HEK293 (cell line): Measurements from ENCODE around the gene COL9A3.

Experiments
- HOXC10 ChIP-seq: sonication (generic); formaldehyde crosslinking; IDR thresholded peaks from 2 replicates; pipeline ENCODE4 v1.8.1; 2023; ENCODE audit warnings: mild to moderate bottlenecking, missing genetic modification reagents
- KLF1 ChIP-seq: fragments of 450-650 bp; formaldehyde crosslinking; IDR thresholded peaks from 2 replicates; pipeline ENCODE4 v1.5.1; 2016; ENCODE audit warnings: missing biosample characterization, missing genetic modification characterization
- REPIN1 ChIP-seq: fragments of 450-650 bp; formaldehyde crosslinking; IDR thresholded peaks from 2 replicates; pipeline ENCODE4 v1.5.1; 2017; ENCODE audit warnings: missing biosample characterization, missing genetic modification characterization, low read depth
- SP3 ChIP-seq: fragments of 450-650 bp; formaldehyde crosslinking; IDR thresholded peaks from 2 replicates; pipeline ENCODE4 v1.5.1; 2016; ENCODE audit warnings: missing biosample characterization, missing genetic modification characterization
- ZBTB8A ChIP-seq: fragments of 450-650 bp; formaldehyde crosslinking; IDR thresholded peaks from 2 replicates; pipeline ENCODE4 v1.5.1; 2016; ENCODE audit warnings: missing biosample characterization, missing genetic modification characterization
- ZIC2 ChIP-seq: fragments of 450-650 bp; formaldehyde crosslinking; IDR thresholded peaks from 2 replicates; pipeline ENCODE4 v1.5.1; 2016; ENCODE audit warnings: missing biosample characterization, missing genetic modification characterization
- ZNF140 ChIP-seq: fragments of 450-650 bp; formaldehyde crosslinking; IDR thresholded peaks from 2 replicates; pipeline ENCODE4 v1.5.1; 2016; ENCODE audit warnings: missing biosample characterization, missing genetic modification characterization
- ZNF223 ChIP-seq: fragments of 450-650 bp; formaldehyde crosslinking; IDR thresholded peaks from 2 replicates; pipeline ENCODE4 v1.5.1; 2016; ENCODE audit warnings: missing biosample characterization, missing genetic modification characterization
- ZNF248 ChIP-seq: fragments of 450-650 bp; formaldehyde crosslinking; IDR thresholded peaks from 2 replicates; pipeline ENCODE4 v1.5.1; 2017; ENCODE audit warnings: missing biosample characterization, missing genetic modification characterization
- ZNF416 ChIP-seq: fragments of 450-650 bp; formaldehyde crosslinking; IDR thresholded peaks from 2 replicates; pipeline ENCODE4 v1.5.1; 2016; ENCODE audit warnings: missing biosample characterization, missing genetic modification characterization
- ZNF530 ChIP-seq: fragments of 450-650 bp; formaldehyde crosslinking; IDR thresholded peaks from 2 replicates; pipeline ENCODE4 v1.5.1; 2016; ENCODE audit warnings: low read depth, missing biosample characterization, missing genetic modification characterization
- ZNF544 ChIP-seq: fragments of 450-650 bp; formaldehyde crosslinking; IDR thresholded peaks from 2 replicates; pipeline ENCODE4 v1.5.0; 2017; ENCODE audit warnings: missing biosample characterization, missing genetic modification characterization
- ZNF624 ChIP-seq: fragments of 450-650 bp; formaldehyde crosslinking; IDR thresholded peaks from 2 replicates; pipeline ENCODE4 v1.5.1; 2017; ENCODE audit warnings: missing biosample characterization, missing genetic modification characterization
- ZNF654 ChIP-seq: fragments of 450-650 bp; formaldehyde crosslinking; IDR thresholded peaks from 2 replicates; pipeline ENCODE4 v1.5.1; 2016; ENCODE audit warnings: low read depth, missing biosample characterization, missing genetic modification characterization
- ZNF76 ChIP-seq: fragments of 450-650 bp; formaldehyde crosslinking; IDR thresholded peaks from 2 replicates; pipeline ENCODE4; 2016; ENCODE audit warnings: low read depth, missing biosample characterization, missing genetic modification characterization, borderline replicate concordance
- ZNF777 ChIP-seq: fragments of 450-650 bp; formaldehyde crosslinking; IDR thresholded peaks from 2 replicates; pipeline ENCODE4 v1.5.1; 2017; ENCODE audit warnings: missing biosample characterization, missing genetic modification characterization, borderline replicate concordance
- ZXDB ChIP-seq: fragments of 450-650 bp; formaldehyde crosslinking; IDR thresholded peaks from 2 replicates; pipeline ENCODE4 v1.5.1; 2016; ENCODE audit warnings: missing biosample characterization, missing genetic modification characterization
- TF ChIP-seq, protein P1 (sequence below): fragments of 450-650 bp; formaldehyde crosslinking; IDR thresholded peaks from 2 replicates; pipeline ENCODE4 v1.5.1; 2017; ENCODE audit warnings: missing biosample characterization, missing genetic modification characterization
- TF ChIP-seq, protein P2 (sequence below): fragments of 450-650 bp; formaldehyde crosslinking; IDR thresholded peaks from 2 replicates; pipeline ENCODE4 v1.5.1; 2016; ENCODE audit warnings: missing biosample characterization, missing genetic modification characterization
- TF ChIP-seq, protein P3 (sequence below): fragments of 450-650 bp; formaldehyde crosslinking; IDR thresholded peaks from 2 replicates; pipeline ENCODE4 v1.5.1; 2017; ENCODE audit warnings: missing biosample characterization, missing genetic modification characterization
- TF ChIP-seq, protein P4 (sequence below): fragments of 450-650 bp; formaldehyde crosslinking; IDR thresholded peaks from 2 replicates; pipeline ENCODE4 v1.5.0; 2017; ENCODE audit warnings: missing biosample characterization, missing genetic modification characterization, borderline replicate concordance

COL9A3 gene

DNA sequence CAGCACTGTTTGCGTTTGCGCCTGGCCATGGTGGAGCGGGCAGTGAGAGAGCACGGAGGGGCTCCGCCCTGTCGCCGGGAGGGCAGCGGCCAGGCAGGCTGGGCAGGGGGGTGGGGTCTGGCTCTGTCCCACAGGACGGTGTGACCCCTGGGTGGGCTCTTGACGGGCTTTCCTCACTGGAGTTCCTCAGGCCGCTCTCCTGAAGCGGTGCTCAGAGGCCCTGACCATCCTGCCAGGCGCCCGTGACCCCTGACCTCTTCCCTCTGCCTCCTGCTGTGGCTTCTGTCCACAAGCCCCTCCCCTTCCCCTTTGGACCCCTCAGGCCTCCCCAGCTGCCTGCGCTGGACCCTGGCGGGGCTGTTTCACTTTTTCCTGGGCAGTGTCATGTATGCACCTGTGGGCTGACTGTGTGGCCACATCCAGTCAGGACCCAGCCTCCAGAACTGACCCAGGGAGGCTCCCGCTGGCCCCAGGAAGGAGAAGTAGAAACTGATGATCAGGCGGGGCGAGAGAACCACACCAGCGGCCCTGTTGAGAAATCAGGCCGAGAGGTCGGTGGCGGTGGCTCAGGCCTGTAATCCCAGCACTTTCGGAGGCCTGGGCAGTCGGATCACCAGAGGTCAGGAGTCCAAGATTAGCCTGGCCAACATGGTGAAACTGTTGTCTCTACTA lies 11.0 kb upstream of the COL9A3 start (continued):
- TF ChIP-seq ZNF416 (tag by site-specific recombination) (no peak), ZNF544 (tag by site-specific recombination) (no peak), ZIC2 (tag by site-specific recombination) (0 out of 2 replicates have a peak, but pooled peaks have one; percentile 33), ZNF624 (tag by site-specific recombination) (no peak), KLF1 (tag by site-specific recombination) (peak; percentile 61), ZNF654 (tag by site-specific recombination) (no peak), ZBTB8A (tag by site-specific recombination) (no peak), ZNF530 (no peak), ZNF777 (no peak), ZNF248 (tag by site-specific recombination) (no peak), HOXC10 (CRISPR knock-in tag) (no peak), SP3 (tag by site-specific recombination) (peak; percentile 55), ZXDB (tag by site-specific recombination) (0 out of 2 replicates have a peak, but pooled peaks have one; percentile 37), REPIN1 (no peak), ZNF140 (no peak), ZNF76 (tag by site-specific recombination) (0 out of 2 replicates have a peak, but pooled peaks have one; percentile 20), ZNF223 (no peak)
- TF ChIP-seq, protein P1, sequence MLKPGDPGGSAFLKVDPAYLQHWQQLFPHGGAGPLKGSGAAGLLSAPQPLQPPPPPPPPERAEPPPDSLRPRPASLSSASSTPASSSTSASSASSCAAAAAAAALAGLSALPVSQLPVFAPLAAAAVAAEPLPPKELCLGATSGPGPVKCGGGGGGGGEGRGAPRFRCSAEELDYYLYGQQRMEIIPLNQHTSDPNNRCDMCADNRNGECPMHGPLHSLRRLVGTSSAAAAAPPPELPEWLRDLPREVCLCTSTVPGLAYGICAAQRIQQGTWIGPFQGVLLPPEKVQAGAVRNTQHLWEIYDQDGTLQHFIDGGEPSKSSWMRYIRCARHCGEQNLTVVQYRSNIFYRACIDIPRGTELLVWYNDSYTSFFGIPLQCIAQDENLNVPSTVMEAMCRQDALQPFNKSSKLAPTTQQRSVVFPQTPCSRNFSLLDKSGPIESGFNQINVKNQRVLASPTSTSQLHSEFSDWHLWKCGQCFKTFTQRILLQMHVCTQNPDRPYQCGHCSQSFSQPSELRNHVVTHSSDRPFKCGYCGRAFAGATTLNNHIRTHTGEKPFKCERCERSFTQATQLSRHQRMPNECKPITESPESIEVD (tag by site-specific recombination): no peak
- TF ChIP-seq, protein P2, sequence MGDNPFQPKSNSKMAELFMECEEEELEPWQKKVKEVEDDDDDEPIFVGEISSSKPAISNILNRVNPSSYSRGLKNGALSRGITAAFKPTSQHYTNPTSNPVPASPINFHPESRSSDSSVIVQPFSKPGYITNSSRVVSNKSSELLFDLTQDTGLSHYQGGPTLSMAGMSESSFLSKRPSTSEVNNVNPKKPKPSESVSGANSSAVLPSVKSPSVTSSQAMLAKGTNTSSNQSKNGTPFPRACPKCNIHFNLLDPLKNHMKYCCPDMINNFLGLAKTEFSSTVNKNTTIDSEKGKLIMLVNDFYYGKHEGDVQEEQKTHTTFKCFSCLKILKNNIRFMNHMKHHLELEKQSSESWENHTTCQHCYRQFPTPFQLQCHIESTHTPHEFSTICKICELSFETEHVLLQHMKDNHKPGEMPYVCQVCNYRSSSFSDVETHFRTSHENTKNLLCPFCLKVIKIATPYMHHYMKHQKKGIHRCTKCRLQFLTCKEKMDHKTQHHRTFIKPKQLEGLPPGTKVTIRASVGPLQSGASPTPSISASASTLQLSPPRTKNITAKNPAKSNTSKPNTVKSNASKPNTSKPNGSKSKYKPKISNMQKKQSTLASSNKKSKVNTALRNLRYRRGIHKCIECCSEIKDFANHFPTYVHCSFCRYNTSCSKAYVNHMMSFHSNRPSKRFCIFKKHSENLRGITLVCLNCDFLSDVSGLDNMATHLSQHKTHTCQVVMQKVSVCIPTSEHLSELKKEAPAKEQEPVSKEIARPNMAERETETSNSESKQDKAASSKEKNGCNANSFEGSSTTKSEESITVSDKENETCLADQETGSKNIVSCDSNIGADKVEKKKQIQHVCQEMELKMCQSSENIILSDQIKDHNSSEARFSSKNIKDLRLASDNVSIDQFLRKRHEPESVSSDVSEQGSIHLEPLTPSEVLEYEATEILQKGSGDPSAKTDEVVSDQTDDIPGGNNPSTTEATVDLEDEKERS (tag by site-specific recombination): no peak
- TF ChIP-seq, protein P3, sequence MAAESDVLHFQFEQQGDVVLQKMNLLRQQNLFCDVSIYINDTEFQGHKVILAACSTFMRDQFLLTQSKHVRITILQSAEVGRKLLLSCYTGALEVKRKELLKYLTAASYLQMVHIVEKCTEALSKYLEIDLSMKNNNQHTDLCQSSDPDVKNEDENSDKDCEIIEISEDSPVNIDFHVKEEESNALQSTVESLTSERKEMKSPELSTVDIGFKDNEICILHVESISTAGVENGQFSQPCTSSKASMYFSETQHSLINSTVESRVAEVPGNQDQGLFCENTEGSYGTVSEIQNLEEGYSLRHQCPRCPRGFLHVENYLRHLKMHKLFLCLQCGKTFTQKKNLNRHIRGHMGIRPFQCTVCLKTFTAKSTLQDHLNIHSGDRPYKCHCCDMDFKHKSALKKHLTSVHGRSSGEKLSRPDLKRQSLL (tag by site-specific recombination): no peak
- TF ChIP-seq, protein P4, sequence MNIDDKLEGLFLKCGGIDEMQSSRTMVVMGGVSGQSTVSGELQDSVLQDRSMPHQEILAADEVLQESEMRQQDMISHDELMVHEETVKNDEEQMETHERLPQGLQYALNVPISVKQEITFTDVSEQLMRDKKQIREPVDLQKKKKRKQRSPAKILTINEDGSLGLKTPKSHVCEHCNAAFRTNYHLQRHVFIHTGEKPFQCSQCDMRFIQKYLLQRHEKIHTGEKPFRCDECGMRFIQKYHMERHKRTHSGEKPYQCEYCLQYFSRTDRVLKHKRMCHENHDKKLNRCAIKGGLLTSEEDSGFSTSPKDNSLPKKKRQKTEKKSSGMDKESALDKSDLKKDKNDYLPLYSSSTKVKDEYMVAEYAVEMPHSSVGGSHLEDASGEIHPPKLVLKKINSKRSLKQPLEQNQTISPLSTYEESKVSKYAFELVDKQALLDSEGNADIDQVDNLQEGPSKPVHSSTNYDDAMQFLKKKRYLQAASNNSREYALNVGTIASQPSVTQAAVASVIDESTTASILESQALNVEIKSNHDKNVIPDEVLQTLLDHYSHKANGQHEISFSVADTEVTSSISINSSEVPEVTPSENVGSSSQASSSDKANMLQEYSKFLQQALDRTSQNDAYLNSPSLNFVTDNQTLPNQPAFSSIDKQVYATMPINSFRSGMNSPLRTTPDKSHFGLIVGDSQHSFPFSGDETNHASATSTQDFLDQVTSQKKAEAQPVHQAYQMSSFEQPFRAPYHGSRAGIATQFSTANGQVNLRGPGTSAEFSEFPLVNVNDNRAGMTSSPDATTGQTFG (tag by site-specific recombination): no peak
